HCT116 (cell line): Measurements from ENCODE around the gene TUT4. TPM values are rescaled to one million over a fixed set of nuclear protein-coding genes. Genes with fewer than 3 reads are reported as not detected.

Experiments
- ATAC-seq: fragments of 200-7000 bp; cut with Tn5 transposase; 2 replicates; pipeline ENCODE4 v1.9.1; 2020; ENCODE audit warnings: mild to moderate bottlenecking, moderate library complexity
- BruUV-seq: library from RNA; stranded (reverse); fragments of 400-500 nt; replicated peaks from 2 replicates; lab custom pipeline; 2021; lab: Mats Ljungman, UMichigan
- CTCF ChIA-PET: fragments of 300-600 bp; sonication (Branson Sonifier 250); formaldehyde crosslinking; loops from one replicate; lab custom pipeline; 2021; ENCODE audit warnings: antibody characterized with exemption; lab: Charles Lee
- POLR2A ChIA-PET: fragments of 300-600, 350-600 bp; sonication (Branson Sonifier 250); formaldehyde crosslinking; loops from one replicate; lab custom pipeline; 2021; ENCODE audit warnings: antibody characterized with exemption; lab: Charles Lee
- RAD21 ChIA-PET, 2 experiments: fragments of 300-600 bp; sonication (Branson Sonifier 250); formaldehyde crosslinking; loops; one replicate each; lab custom pipeline; 2023; ENCODE audit warnings: low total read pairs in 2 of 2; ENCODE audit not compliant: uncharacterized antibody in 2 of 2, unreplicated experiment in 2 of 2, low non-redundant PET in 1 of 2; lab: Charles Lee
- DNase-seq: peaks from one replicate; pipeline ENCODE4 v3.0.0-alpha.2; 2010; ENCODE audit warnings: low read depth, low spot score
- H2AFZ ChIP-seq: fragments of 200-600 bp; shearing (Covaris generic), sonication (generic); 2 replicates; pipeline ENCODE4 v1.6.1; 2017; ENCODE audit warnings: low read depth, mixed run types, mixed read lengths, antibody characterized with exemption, low read length; ENCODE audit not compliant: poor library complexity, severe bottlenecking
- H3K27ac ChIP-seq: 2 replicates; pipeline ENCODE4 v1.5.1; 2012; ENCODE audit warnings: low read depth, low read length
- H3K27me3 ChIP-seq: fragments of 200-600 bp; sonication (generic); 2 replicates; pipeline ENCODE4 v1.6.1; 2016; ENCODE audit warnings: mixed run types, low read length, mixed read lengths; ENCODE audit not compliant: insufficient read depth
- H3K36me3 ChIP-seq, 2 experiments: fragments of 200-500 bp in 1 of 2; fragments of 200-600 bp in 1 of 2; sonication (Bioruptor generic) in 1 of 2; sonication (generic) in 1 of 2; 2 replicates each; pipeline versions ENCODE4 v1.5.1 to v1.6.1; 2014 to 2016; ENCODE audit warnings: low read length in 2 of 2, inconsistent platforms in 1 of 2, mixed read lengths in 1 of 2, mixed run types in 1 of 2; ENCODE audit not compliant: insufficient read depth in 2 of 2, control insufficient read depth in 1 of 2
- H3K4me1 ChIP-seq, 2 experiments: fragments of 200-600 bp in 1 of 2; sonication (generic) in 1 of 2; 2 replicates each; pipeline versions ENCODE4 v1.5.1 to v1.6.1; 2012 to 2017; ENCODE audit warnings: low read length in 2 of 2, inconsistent platforms in 1 of 2, mild to moderate bottlenecking in 1 of 2, mixed read lengths in 1 of 2, mixed run types in 1 of 2, moderate library complexity in 1 of 2; ENCODE audit not compliant: insufficient read depth in 2 of 2, control insufficient read depth in 1 of 2
- H3K4me2 ChIP-seq: fragments of 200-600 bp; sonication (generic); 2 replicates; pipeline ENCODE4 v1.6.1; 2017; ENCODE audit warnings: mixed run types, low read length, mixed read lengths
- H3K4me3 ChIP-seq, 2 experiments: fragments of 200-600 bp in 1 of 2; sonication (generic) in 1 of 2; replicated peaks in 1 of 2; 2 replicates each; pipeline ENCODE4 v1.5.1; 2011 to 2016; ENCODE audit warnings: low read length in 2 of 2, control low read depth in 1 of 2, low read depth in 1 of 2, mild to moderate bottlenecking in 1 of 2, mixed read lengths in 1 of 2, mixed run types in 1 of 2
- H3K79me2 ChIP-seq: fragments of 200-600 bp; sonication (generic); 2 replicates; pipeline ENCODE4 v1.6.1; 2017; ENCODE audit warnings: mild to moderate bottlenecking, mixed run types, low read length, moderate library complexity, mixed read lengths; ENCODE audit not compliant: insufficient read depth
- H3K9ac ChIP-seq: fragments of 200-600 bp; sonication (generic); 2 replicates; pipeline ENCODE4 v1.6.1; 2016; ENCODE audit warnings: low read length, mixed read lengths
- H3K9me2 ChIP-seq: fragments of 200-600 bp; sonication (generic), shearing (Covaris generic); 2 replicates; pipeline ENCODE4 v1.6.1; 2017; ENCODE audit warnings: mixed run types, mild to moderate bottlenecking, moderate library complexity; ENCODE audit not compliant: insufficient read depth
- H3K9me3 ChIP-seq, 2 experiments: fragments of 200-500 bp in 1 of 2; fragments of 200-600 bp in 1 of 2; sonication (Bioruptor generic) in 1 of 2; sonication (generic) in 1 of 2; 2 replicates each; pipeline ENCODE4 v1.6.1; 2014 to 2017; ENCODE audit warnings: low read length in 2 of 2, mixed read lengths in 2 of 2, inconsistent platforms in 1 of 2, low read depth in 1 of 2, mild to moderate bottlenecking in 1 of 2, mixed run types in 1 of 2, moderate library complexity in 1 of 2; ENCODE audit not compliant: control insufficient read depth in 1 of 2, insufficient read depth in 1 of 2
- H4K20me1 ChIP-seq: fragments of 200-600 bp; sonication (generic), shearing (Covaris generic); 2 replicates; pipeline ENCODE4 v1.6.1; 2017; ENCODE audit warnings: mixed run types, mild to moderate bottlenecking, moderate library complexity; ENCODE audit not compliant: insufficient read depth
- ATF3 ChIP-seq: IDR thresholded peaks from 2 replicates; pipeline ENCODE4 v1.6.1; 2012
- CEBPB ChIP-seq: IDR thresholded peaks from 2 replicates; pipeline ENCODE4 v1.6.1; 2012; ENCODE audit warnings: low read depth
- EGR1 ChIP-seq: IDR thresholded peaks from 2 replicates; pipeline ENCODE4 v1.6.1; 2012; ENCODE audit warnings: low read depth
- MAX ChIP-seq: IDR thresholded peaks from 2 replicates; pipeline ENCODE4 v1.6.1; 2012
- POLR2A ChIP-seq: IDR thresholded peaks from 2 replicates; pipeline ENCODE4 v1.7.0; 2011; ENCODE audit warnings: borderline replicate concordance; ENCODE audit not compliant: insufficient read depth, insufficient read length; ENCODE audit errors: extremely low read depth
- POLR2AphosphoS5 ChIP-seq: IDR thresholded peaks from 2 replicates; pipeline ENCODE4 v1.6.1; 2011; ENCODE audit warnings: mild to moderate bottlenecking, low read depth, low read length, moderate library complexity
- RAD21 ChIP-seq: IDR thresholded peaks from 2 replicates; pipeline ENCODE4 v1.6.1; 2012; ENCODE audit warnings: low read depth, mild to moderate bottlenecking
- REST ChIP-seq: IDR thresholded peaks from 2 replicates; pipeline ENCODE4 v1.6.1; 2012; ENCODE audit warnings: low read depth
- SIN3A ChIP-seq: IDR thresholded peaks from 2 replicates; pipeline ENCODE4 v1.6.1; 2012; ENCODE audit warnings: low read depth
- SP1 ChIP-seq: IDR thresholded peaks from 2 replicates; pipeline ENCODE4 v1.6.1; 2012; ENCODE audit warnings: low read depth
- YY1 ChIP-seq: IDR thresholded peaks from 2 replicates; pipeline ENCODE4 v1.6.1; 2011; ENCODE audit warnings: low read length, low read depth, moderate library complexity, mild to moderate bottlenecking; ENCODE audit not compliant: insufficient replicate concordance; ENCODE audit errors: extremely low read depth
- ZNF274 ChIP-seq: fragments of 200-500 bp; sonication (Bioruptor generic); IDR thresholded peaks from 2 replicates; pipeline ENCODE4 v1.6.1; 2014; ENCODE audit warnings: mild to moderate bottlenecking, low read depth, low read length, inconsistent platforms
- intact Hi-C: fragments of 100-400 bp; cut with micrococcal nuclease; formaldehyde crosslinking; loops from 2 replicates; pipeline ENCODE4 v1.10.0; 2022
- total RNA-seq: library from RNA; stranded (reverse); gene quantifications from one replicate; pipeline ENCODE4 v1.2.1, GENCODE V29; 2021; ENCODE audit not compliant: unreplicated experiment

Gene TUT4
- total RNA-seq, 1 experiment from 2014 or later, result 50.0 TPM

GRCh38 chr1:52601991-52602855 lies 49.3 kb upstream of the TUT4 start, which contains the start of gene GPX7:
Gene GPX7, plus strand, starts transcription at chr1:52602371. Its CDS starts 39 bp downstream, at chr1:52602410.
- Histone ChIP-seq H3K9ac (no peak within 1 kb of the TSS), H3K9me2 (no peaks in the 10 kb centered on the region), H3K4me2 (no peak within 1 kb of the TSS), H3K4me3 (no peak within 1 kb of the TSS), H3K27ac (no peak within 1 kb of the TSS), H3K9me3 (no peaks in the 10 kb centered on the region), H3K27me3 (no peaks in the 10 kb centered on the region), H2AFZ (no peak within 1 kb of the TSS), H3K4me1 (no peaks in the 10 kb centered on the region), H3K36me3 (no peaks in the 10 kb centered on the region), H3K79me2 (no peaks in the 10 kb centered on the region), H4K20me1 (no peaks in the 10 kb centered on the region)
- ChIA-PET CTCF (no interaction called here), RAD21 (no interaction called here), POLR2A (no interaction called here)
- no peak for TF ChIP-seq REST
- no peak for TF ChIP-seq SIN3A
- TF ChIP-seq ATF3, result no peak
- TF ChIP-seq RAD21, result no peak
- TF ChIP-seq POLR2AphosphoS5, result no peak
- no peak for TF ChIP-seq YY1
- TF ChIP-seq POLR2A, result no peak
- TF ChIP-seq MAX, result no peak
- TF ChIP-seq CEBPB, result no peak
- TF ChIP-seq SP1, result no peak
- TF ChIP-seq EGR1, result no peak
- TF ChIP-seq ZNF274, result no peak
- DNase-seq (no peak), ATAC-seq (no peak)
- BruUV-seq, result no TSS peak
- intact Hi-C loops, result no loop called here
